Fibroblast of skin of left quadriceps (primary cell): ENCODE data around the gene KRT81.
"Not testable (repeated sequence)": the region's sequence is repeated elsewhere in the genome, so short reads cannot be mapped to it uniquely, and the experiment has no call there.

Source experiments
- DNase-seq, 2 experiments: peaks; one replicate each; pipeline ENCODE4 v3.0.0-alpha.2; 2013; ENCODE audit warnings: low read depth in 2 of 2

The KRT81 gene

DNA sequence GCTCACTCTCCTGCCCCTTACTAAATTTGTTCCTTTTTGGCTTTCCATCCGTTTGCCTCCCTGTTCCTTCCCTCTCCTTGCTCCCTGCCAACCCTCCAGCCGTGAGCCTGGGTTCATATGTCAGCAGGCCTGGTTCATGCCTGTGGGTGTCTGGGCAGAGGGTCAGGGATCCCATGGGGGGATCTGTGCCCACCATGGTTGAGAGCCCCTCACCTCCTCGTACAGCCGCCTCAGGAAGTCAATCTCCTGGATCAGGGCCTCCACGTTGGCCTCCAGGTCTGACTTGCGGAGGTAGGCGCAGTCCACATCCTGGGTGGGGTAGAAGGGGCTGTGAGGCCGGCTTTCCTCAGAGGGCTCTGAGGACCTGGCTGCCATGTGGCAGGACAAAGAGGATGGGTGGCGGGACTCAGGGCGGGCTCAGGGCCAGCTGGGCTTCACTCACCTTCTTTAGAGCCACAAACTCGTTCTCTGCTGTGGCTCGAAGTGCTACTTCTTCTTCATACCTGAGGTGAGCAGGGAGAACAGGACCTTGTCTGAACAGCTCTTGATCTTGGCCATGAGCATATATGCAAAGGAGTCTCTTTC is 26.2 kb upstream of the KRT81 start:
- DNase-seq, result no peak

- no peak for DNase-seq
These were observed 25.4 kb upstream of the KRT81 start for GRCh38 chr12:52316701-52317100.

DNA sequence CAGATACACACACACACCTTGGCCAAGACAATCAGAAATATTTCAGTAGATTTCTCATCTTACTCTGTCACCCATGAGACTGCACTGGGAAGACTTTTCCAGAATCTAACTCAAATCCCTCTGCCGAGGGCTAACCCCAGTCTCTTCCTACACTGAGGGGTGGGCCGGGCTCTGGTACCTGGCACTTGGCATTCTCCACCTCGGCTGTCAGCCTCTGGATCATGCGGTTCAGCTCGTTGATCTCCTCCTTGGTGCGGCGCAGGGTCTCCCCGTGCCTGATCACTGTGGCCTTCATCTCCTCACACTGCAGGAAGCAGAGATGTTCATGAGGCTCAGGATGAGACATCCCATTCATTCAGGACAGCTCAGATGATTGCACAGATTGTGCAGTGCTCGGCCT is 25.0 kb upstream of the KRT81 start:
- DNase-seq, result no peak

GRCh38 chr12:52315721-52316120 is 24.4 kb upstream of the KRT81 start:
- DNase-seq, result not testable (repeated sequence)

- DNase-seq, result no peak
These were observed 23.2 kb upstream of the KRT81 start for GRCh38 chr12:52314511-52314910.

DNA sequence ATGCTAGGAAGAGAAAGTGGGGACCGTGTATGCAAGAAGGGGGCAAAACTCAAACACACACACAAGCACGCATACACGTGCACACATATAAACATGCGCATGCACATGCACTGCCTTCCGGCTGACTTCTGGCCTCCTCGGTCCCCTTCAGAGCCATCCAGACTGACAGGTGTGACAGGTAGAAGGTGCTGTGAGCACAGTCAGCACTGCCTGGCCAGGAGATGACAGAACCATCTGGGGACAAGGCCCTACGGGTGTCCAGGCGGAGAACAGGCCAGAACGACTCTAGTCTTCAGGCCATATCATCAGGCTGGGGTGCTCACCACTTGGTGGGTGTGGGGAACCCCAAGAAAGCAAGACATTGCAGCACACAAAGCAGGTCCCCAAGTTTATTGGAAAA is 22.6 kb upstream of the KRT81 start:
- no peak for DNase-seq

DNA sequence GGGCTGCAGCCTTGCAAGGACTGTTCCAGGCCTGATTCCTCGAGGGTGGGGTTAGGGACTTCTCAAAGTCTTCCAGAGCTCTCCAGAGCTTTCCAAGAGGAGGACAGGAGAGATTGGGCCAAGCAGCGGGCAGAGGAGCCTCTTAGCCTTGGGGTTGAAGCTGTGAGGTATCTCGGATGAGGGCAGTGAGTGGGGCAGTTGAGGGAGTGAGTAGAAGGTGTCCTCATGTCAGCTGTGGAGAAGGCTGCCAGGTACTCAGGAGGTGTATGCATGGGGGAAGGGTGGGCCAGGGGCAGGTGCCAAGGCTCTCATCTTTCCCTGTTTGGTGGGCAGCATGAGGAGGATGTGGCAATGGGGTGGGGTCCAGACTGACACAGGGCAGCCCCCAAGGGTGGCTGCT is 22.1 kb upstream of the KRT81 start:
- DNase-seq, result no peak

DNA sequence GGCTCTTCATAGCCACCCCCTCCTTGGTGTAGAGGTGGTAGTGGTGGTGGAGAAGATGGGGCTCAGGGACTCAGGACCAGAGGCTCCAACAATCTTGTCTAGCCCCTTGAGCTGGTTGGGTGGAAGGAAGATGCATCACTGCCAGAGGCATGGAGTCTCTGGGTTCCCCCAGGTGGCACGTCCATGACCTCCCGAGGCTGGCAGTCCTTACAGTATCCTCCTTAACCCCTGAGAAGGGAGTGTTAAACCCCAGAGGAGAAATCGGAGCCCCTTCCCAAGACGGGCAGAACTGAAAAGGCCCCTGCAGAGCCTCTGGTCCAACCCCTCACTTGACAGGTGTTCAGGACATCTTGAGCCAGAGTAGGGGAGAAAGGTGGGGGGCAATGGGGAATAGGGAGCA is 20.8 kb upstream of the KRT81 start:
- no peak for DNase-seq

DNA sequence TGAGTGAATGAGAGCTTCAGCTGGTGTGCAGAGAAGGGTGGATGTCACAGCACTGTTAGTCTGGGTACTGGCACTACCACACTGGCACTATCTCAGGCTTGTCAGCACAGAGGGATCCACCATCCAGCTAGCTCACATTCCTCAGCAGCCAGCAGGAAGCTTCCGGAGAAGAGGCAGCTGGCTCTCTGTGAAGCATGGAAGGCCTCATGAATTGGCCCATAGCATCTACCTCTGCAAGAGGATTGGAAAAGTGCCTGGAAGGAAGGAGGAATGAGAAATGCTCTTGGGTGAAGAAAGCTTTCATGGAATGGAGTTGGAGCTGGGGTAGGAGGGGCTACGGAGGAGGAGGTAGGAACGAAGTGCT is 19.9 kb upstream of the KRT81 start:
- DNase-seq, result no peak

- no peak for DNase-seq
These were observed 19.4 kb upstream of the KRT81 start for GRCh38 chr12:52310622-52311284.

DNA sequence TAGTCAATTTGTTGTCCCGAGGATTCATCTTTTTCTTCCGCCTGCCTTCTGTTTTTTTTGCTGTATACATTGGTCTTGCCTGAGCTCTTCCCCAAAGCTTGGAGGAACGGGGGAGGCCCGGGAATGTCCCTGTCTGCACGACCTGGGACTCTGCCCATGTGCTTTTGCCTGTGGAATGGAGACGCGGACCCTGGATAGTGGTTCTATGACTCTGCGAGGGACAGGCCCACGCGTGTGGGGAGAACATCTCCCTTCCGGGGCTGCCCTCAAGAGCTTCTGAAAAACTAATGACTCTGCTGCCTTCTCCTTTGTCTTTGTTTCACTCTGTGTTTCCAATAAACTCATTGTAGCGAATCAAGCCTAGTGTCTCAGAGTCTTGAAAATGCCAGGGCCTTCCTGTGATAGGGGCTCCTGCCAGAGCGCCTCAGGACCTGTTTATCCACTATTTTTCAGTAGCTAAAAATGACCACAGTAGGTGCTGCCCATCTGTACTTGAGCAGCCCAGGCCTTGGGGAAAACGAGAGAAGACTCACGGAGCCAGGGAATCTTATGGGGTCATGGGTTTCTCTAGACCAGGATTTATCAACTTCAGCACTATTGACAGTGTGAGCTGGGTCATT is 17.6 kb upstream of the KRT81 start:
- no peak for DNase-seq

GRCh38 chr12:52307836-52308805 is 16.8 kb upstream of the KRT81 start:
- no peak for DNase-seq

GRCh38 chr12:52306731-52307130 is 15.4 kb upstream of the KRT81 start:
- no peak for DNase-seq

DNA sequence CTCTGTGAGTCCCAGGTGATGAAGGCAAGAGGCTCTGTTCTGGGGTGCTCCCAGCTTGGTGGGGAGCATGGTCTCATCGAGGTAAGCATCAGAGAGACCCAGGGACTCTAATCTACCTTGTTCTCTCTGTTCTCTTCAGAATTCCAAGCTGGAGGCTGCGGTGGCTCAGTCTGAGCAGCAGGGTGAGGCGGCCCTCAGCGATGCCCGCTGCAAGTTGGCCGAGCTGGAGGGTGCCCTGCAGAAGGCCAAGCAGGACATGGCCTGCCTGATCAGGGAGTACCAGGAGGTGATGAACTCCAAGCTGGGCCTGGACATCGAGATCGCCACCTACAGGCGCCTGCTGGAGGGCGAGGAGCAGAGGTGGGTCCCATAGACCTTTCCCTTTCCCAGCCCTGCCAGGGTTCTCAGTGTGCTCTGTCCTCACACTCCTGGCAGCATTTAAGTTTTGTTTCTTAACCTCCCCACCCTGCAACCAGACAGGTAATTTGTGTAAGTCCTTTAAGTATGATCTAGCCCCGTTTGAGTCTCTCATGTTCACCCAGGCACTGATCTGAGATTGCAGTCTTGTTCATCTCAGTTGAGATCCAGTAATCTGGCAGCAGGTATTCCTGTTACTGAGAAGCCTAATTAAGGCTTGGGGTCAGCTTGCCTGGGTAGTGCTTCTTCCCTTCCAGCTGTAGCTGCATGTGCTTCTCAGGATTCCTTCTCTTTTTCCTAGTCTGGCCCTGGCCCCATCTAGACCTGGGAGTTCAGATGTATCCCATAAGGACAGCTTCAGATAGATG is 14.8 kb upstream of the KRT81 start:
- no peak for DNase-seq

- not testable (repeated sequence) for DNase-seq
These were observed 13.6 kb upstream of the KRT81 start for GRCh38 chr12:52304941-52305411.

DNA sequence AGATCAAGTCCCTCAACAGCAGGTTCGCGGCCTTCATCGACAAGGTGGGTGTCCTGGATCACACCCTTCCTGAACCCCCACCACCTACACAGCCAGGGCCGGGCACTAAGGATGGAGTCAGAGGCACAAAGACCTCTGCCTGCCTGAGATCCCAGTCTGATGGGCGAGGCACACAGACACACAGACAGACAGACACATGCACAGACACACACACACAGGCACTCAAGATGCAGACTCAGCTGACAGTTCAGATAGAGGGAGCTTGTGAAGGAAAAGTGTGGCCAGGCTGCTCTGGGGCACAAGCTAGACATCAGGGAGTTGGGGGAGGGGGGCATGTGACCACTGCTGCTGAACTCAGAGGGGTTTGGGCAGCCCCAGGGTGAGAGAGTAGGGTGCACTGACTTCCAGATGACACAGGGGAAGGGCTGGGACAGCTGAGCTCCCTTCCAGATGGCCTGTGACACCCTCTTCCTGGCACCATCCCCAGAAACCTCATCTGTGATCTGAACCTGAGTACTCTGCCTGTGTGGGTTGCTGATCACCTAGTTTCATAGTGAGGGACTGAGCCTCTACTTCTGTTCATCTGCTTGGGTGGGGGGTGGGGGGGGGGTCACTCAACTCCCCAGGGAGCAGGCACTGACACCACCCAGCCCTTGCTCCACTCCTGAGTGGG is 11.0 kb upstream of the KRT81 start:
- DNase-seq, result not testable (repeated sequence)

DNA sequence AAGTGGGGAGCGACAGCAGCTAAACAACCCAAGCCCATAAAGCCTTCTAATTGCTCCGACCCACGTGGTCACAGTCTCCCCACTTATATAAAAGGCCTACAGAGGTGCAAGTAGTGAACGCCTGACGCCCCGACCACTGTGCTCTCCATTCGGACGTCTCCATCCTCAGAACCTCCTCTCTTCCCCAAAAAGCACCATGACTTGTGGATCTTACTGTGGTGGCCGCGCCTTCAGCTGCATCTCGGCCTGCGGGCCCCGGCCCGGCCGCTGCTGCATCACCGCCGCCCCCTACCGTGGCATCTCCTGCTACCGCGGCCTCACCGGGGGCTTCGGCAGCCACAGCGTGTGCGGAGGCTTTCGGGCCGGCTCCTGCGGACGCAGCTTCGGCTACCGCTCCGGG is 10.4 kb upstream of the KRT81 start:
- not testable (repeated sequence) for DNase-seq

GRCh38 chr12:52300796-52301691 is 9.7 kb upstream of the KRT81 start:
- no peak for DNase-seq

DNA sequence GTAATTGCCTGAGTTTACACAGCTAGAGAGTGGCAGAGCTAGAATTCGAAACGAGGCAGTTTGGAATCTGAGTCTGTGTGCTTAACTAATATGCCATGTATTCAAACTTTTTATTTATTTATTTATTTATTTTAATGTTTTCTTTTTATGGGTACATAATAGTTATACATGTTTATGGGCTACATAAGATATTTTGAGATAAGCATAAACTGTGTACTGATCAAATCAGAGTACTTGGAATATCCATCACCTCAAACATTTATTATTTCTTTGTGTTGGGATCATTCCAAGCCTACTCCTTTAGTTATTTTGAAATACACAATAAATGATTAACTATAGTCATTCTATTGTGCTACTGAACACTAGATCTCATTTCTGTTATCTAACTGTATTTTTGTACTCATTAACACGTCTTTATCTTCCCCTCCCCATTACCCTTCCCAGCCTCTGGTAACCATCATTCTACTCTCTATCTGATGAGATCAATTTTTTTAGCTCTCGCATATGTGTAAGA is 7.4 kb upstream of the KRT81 start:
- no peak for DNase-seq
